Testis (tissue), 3 donors: ENCODE results near the gene SH3TC1. TPM values are rescaled to one million over a fixed set of nuclear protein-coding genes. Genes with fewer than 3 reads are reported as not detected.

ENCODE experiments used
- DNase-seq: peaks from one replicate; pipeline ENCODE4 v3.0.0-alpha.2; 2019
- H3K27ac ChIP-seq, 2 donors: fragments of 200-600 bp; sonication (generic); one replicate each; pipeline ENCODE4 v1.5.1; 2019
- H3K27me3 ChIP-seq: fragments of 200-600 bp; sonication (generic); one replicate; pipeline ENCODE4 v1.5.1; 2019
- H3K36me3 ChIP-seq: fragments of 200-600 bp; sonication (generic); one replicate; pipeline ENCODE4 v1.5.1; 2017; ENCODE audit warnings: low read depth; ENCODE audit errors: missing control alignments
- H3K4me1 ChIP-seq: fragments of 200-600 bp; sonication (generic); one replicate; pipeline ENCODE4 v1.5.1; 2019
- H3K4me3 ChIP-seq, 2 donors: fragments of 200-600 bp; sonication (generic); one replicate each; pipeline ENCODE4 v1.5.1; 2017 to 2019
- H3K9me3 ChIP-seq: fragments of 200-600 bp; sonication (generic); one replicate; pipeline ENCODE4 v1.5.1; 2017
- CTCF ChIP-seq, 3 experiments: fragments of 450-650 bp in 2 of 3; fragments of 200-600 bp in 1 of 3; sonication (generic) in 1 of 3; IDR thresholded peaks; one replicate each; pipeline ENCODE4 v1.5.1; 2016 to 2019; ENCODE audit warnings: antibody characterized with exemption in 3 of 3, mild to moderate bottlenecking in 2 of 3, moderate library complexity in 1 of 3
- POLR2A ChIP-seq: fragments of 450-650 bp; IDR thresholded peaks from one replicate; pipeline ENCODE4 v1.6.1; 2017; ENCODE audit warnings: antibody characterized with exemption, mild to moderate bottlenecking, moderate library complexity
- WGBS, 2 donors: methylation state at CpG; one replicate each; pipeline ENCODE4 v1.1.5; 2018; 5-methylcytosine and 5-hydroxymethylcytosine counted together
- intact Hi-C: fragments of 100-400 bp; cut with DNase I; formaldehyde crosslinking; loops from one replicate; pipeline ENCODE4 v1.15.1; 2023; ENCODE audit warnings: low total_unique reads
- polyA plus RNA-seq: library from polyadenylated mRNA; stranded (reverse); fragments of 350-450 nt; fragmentation: Illumina TruSeq; extraction: RNeasy Lipid Tissue Mini Kit (QIAGEN cat#74804); gene quantifications from one replicate; pipeline ENCODE4 v1.2.3, GENCODE V29; 2014; ENCODE audit warnings: low read depth, low replicate concordance; ENCODE audit not compliant: insufficient read depth
- total RNA-seq, 2 donors: library from RNA; depleted of rRNA; stranded (reverse); fragments of >200 nt; gene quantifications; one replicate each; pipeline ENCODE4 v1.2.3, GENCODE V29; 2016

Gene SH3TC1
- total and polyA plus RNA-seq, 3 donors from 2014 or later, result 3.2 to 12.6 (median 4.0) TPM

- Histone ChIP-seq H3K4me3 (peak overlapping the region in 1 of 2 donors; percentile 31), H3K27ac (peak overlapping the region in 1 of 2 donors; percentile 50), H3K27me3 (no peaks in the 10 kb centered on the region), H3K36me3 (no peaks in the 10 kb centered on the region), H3K4me1 (peaks cover 22% of the 10 kb centered on the region), H3K9me3 (no peaks in the 10 kb centered on the region)
- TF ChIP-seq POLR2A, result no peak
- no peak for TF ChIP-seq CTCF (IDR thresholded peaks at IDR 0.05)
- intact Hi-C loops, result no loop called here
- DNase-seq, result no peak
- WGBS, 2 donors, result 56 to 61% methylated on average over 24 to 25 of the region's 25 CpGs
Measured at GRCh38 chr4:8268901-8269534, 69.9 kb downstream of the SH3TC1 start.

GRCh38 chr4:8269535-8270417, 70.7 kb downstream of the SH3TC1 start, which contains the start of gene HTRA3:
HTRA3 (plus strand) TSS chr4:8269754; CDS start chr4:8269969, 215 bp downstream.
- H3K4me3 ChIP-seq, result peak within 1 kb of the TSS; percentile 45 to 58
- no peak for TF ChIP-seq POLR2A
- no peaks in the 10 kb centered on the region for H3K27me3 ChIP-seq
- intact Hi-C loops, result no loop called here
- peak; percentile 43 for DNase-seq
- no peaks in the 10 kb centered on the region for H3K9me3 ChIP-seq
- H3K4me1 ChIP-seq, result peaks cover 22% of the 10 kb centered on the region
- 0% methylated on average over 4 to 63 of the region's 111 CpGs for WGBS, 2 donors
- H3K27ac ChIP-seq, result peak within 1 kb of the TSS; percentile 13 to 50
- H3K36me3 ChIP-seq, result no peaks in the 10 kb centered on the region

- 34 to 44% methylated on average over 4 to 10 of the region's 11 CpGs for WGBS, 2 donors
- peak overlapping the region; percentile 45 to 58 for H3K4me3 ChIP-seq
- no peak for TF ChIP-seq CTCF (IDR thresholded peaks at IDR 0.05)
- no peak for TF ChIP-seq POLR2A
- H3K27ac ChIP-seq, result peak overlapping the region in 1 of 2 donors; percentile 13
- no peak for DNase-seq
- H3K36me3 ChIP-seq, result no peaks in the 10 kb centered on the region
- no peaks in the 10 kb centered on the region for H3K27me3 ChIP-seq
- H3K9me3 ChIP-seq, result no peaks in the 10 kb centered on the region
- intact Hi-C loops, result no loop called here
- peaks cover 26% of the 10 kb centered on the region for H3K4me1 ChIP-seq
Measured at GRCh38 chr4:8270418-8270771, 71.3 kb downstream of the SH3TC1 start.

- no peaks in the 10 kb centered on the region for H3K9me3 ChIP-seq
- intact Hi-C loops, result no loop called here
- peak overlapping the region in 1 of 2 donors; percentile 45 for H3K4me3 ChIP-seq
- DNase-seq, result no peak
- H3K27me3 ChIP-seq, result no peaks in the 10 kb centered on the region
- WGBS, 2 donors, result 63 to 74% methylated on average over 27 of the region's 27 CpGs
- H3K27ac ChIP-seq, result peak overlapping the region in 1 of 2 donors; percentile 24
- no peaks in the 10 kb centered on the region for H3K36me3 ChIP-seq
- peaks cover 28% of the 10 kb centered on the region for H3K4me1 ChIP-seq
- no peak for TF ChIP-seq POLR2A
- TF ChIP-seq CTCF (IDR thresholded peaks at IDR 0.05), result no peak
Measured at GRCh38 chr4:8270912-8271815, 72.1 kb downstream of the SH3TC1 start.
